Left lung (tissue), 10 donors: ENCODE results near the gene CTAG1A. TPM values are rescaled to one million over a fixed set of nuclear protein-coding genes. Genes with fewer than 3 reads are reported as not detected.
"Not testable (repeated sequence)": the region's sequence is repeated elsewhere in the genome, so short reads cannot be mapped to it uniquely, and the experiment has no call there.

Source experiments
- ATAC-seq: fragments of 200-7000 bp; cut with Tn5 transposase; one replicate; pipeline ENCODE4 v1.9.1; 2020; ENCODE audit warnings: moderate library complexity
- DNase-seq, 4 donors: peaks; one replicate each; pipeline ENCODE4 v3.0.0-alpha.2; 2013 to 2020
- H3K27ac ChIP-seq, 2 donors: fragments of 200-600 bp; sonication (generic) in 1 of 2; one replicate each; pipeline versions ENCODE4 v1.5.0 to v1.8.0; 2020 to 2021
- H3K27me3 ChIP-seq, 2 donors: fragments of 200-600 bp; sonication (generic) in 1 of 2; one replicate each; pipeline versions ENCODE4 v1.5.0 to v1.8.0; 2020 to 2021
- H3K36me3 ChIP-seq, 2 donors: fragments of 200-600 bp; sonication (generic) in 1 of 2; one replicate each; pipeline versions ENCODE4 v1.5.0 to v1.8.0; 2020 to 2021
- H3K4me1 ChIP-seq, 2 donors: fragments of 200-600 bp; one replicate each; pipeline ENCODE4 v1.8.0; 2021
- H3K4me3 ChIP-seq, 2 donors: fragments of 200-600 bp; sonication (generic) in 1 of 2; one replicate each; pipeline versions ENCODE4 v1.5.0 to v1.8.0; 2020 to 2021; ENCODE audit warnings: mild to moderate bottlenecking in 1 of 2
- H3K9me3 ChIP-seq, 2 donors: fragments of 200-600 bp; sonication (generic) in 1 of 2; one replicate each; pipeline versions ENCODE4 v1.5.0 to v1.8.0; 2020 to 2021
- intact Hi-C, 2 donors: fragments of 100-400 bp; cut with DNase I; formaldehyde crosslinking; loops; one replicate each; pipeline versions ENCODE4 v1.11.2 to v1.14.2; 2022
- polyA plus RNA-seq, 6 donors: library from polyadenylated mRNA; unstranded; fragments of 120-200 nt; gene quantifications; one replicate each; pipeline ENCODE4 v1.2.1, GENCODE V29; 2013; ENCODE audit not compliant: insufficient read length in 6 of 6
- total RNA-seq, 2 donors: library from RNA; stranded (reverse); fragmentation: NEBNext Ultra II Directional; extraction: Animal tissue kit (Norgen Biotek cat#: 25700); gene quantifications; one replicate each; pipeline ENCODE4 v1.2.1, GENCODE V29; 2021
- donor health status: DM: no; HTN: yes; CAD: no.
- donor health status: DM: no; HTN: no; CAD: no.

CTAG1A gene
- total and polyA plus RNA-seq, 8 donors: not detected

GRCh38 chrX:154613586-154613985 lies 28.7 kb downstream of the CTAG1A start:
- DNase-seq, ATAC-seq, H3K27ac ChIP-seq, H3K36me3 ChIP-seq, H3K9me3 ChIP-seq, H3K27me3 ChIP-seq, H3K4me1 ChIP-seq, intact Hi-C loops, H3K4me3 ChIP-seq: not testable (repeated sequence)

- H3K36me3 ChIP-seq, DNase-seq, H3K27me3 ChIP-seq, H3K4me3 ChIP-seq, intact Hi-C loops, ATAC-seq, H3K9me3 ChIP-seq, H3K27ac ChIP-seq, H3K4me1 ChIP-seq: not testable (repeated sequence)
Observed at GRCh38 chrX:154619182-154619581, 34.2 kb downstream of the CTAG1A start, which contains the start of gene CTAG1B. Gene CTAG1B (minus strand): TSS chrX:154619282. CDS start chrX:154619218, 64 bp downstream.

- DNase-seq, H3K4me1 ChIP-seq, intact Hi-C loops, H3K36me3 ChIP-seq, H3K27me3 ChIP-seq, H3K9me3 ChIP-seq, H3K4me3 ChIP-seq, H3K27ac ChIP-seq: not testable (repeated sequence)
- peak; percentile 85 for ATAC-seq
Observed at GRCh38 chrX:154620767-154621414, 36.0 kb downstream of the CTAG1A start.

- DNase-seq, H3K9me3 ChIP-seq, H3K27ac ChIP-seq, H3K4me1 ChIP-seq, intact Hi-C loops, H3K27me3 ChIP-seq, H3K4me3 ChIP-seq, H3K36me3 ChIP-seq: not testable (repeated sequence)
- peak; percentile 85 for ATAC-seq
Observed at GRCh38 chrX:154628960-154629359, 44.0 kb downstream of the CTAG1A start.

- ATAC-seq, H3K36me3 ChIP-seq, DNase-seq, H3K4me3 ChIP-seq, H3K27ac ChIP-seq, intact Hi-C loops, H3K27me3 ChIP-seq, H3K9me3 ChIP-seq, H3K4me1 ChIP-seq: not testable (repeated sequence)
Observed at GRCh38 chrX:154630949-154631348, 46.0 kb downstream of the CTAG1A start.

- H3K9me3 ChIP-seq, H3K27ac ChIP-seq, intact Hi-C loops, DNase-seq, H3K27me3 ChIP-seq, ATAC-seq, H3K36me3 ChIP-seq, H3K4me3 ChIP-seq, H3K4me1 ChIP-seq: not testable (repeated sequence)
Observed at GRCh38 chrX:154633661-154634060, 48.7 kb downstream of the CTAG1A start.

Other genes with a start within 250 kb of the CTAG1A start
- 1,000 to 10,000 TPM; 1,139 to 1,793 TPM for gene FLNA, start 210.5 kb upstream of the CTAG1A start, total RNA-seq
- gene FLNA, start 210.5 kb upstream of the CTAG1A start, polyA plus RNA-seq: 100 to 1,000 TPM; 434 to 671 (median 559) TPM
- gene EMD, start 205.8 kb upstream of the CTAG1A start, total RNA-seq: 10 to 100 TPM; 50.1 to 56.6 TPM
- 10 to 100 TPM; 55.4 to 77.1 (median 66.3) TPM for gene EMD, start 205.8 kb upstream of the CTAG1A start, polyA plus RNA-seq
- 1,000 to 10,000 TPM; 2,309 to 2,455 TPM for gene RPL10, start 186.8 kb upstream of the CTAG1A start, total RNA-seq
- 1,000 to 10,000 TPM; 4,648 to 5,478 (median 4,971) TPM for gene RPL10, start 186.8 kb upstream of the CTAG1A start, polyA plus RNA-seq
- 10 to 100 TPM; 34.7 to 36.1 TPM for gene DNASE1L1, start 175.9 kb upstream of the CTAG1A start, total RNA-seq
- 10 to 100 TPM in 4 of 6 donors, 1 to 10 TPM in 2; 8.8 to 11.3 (median 10.2) TPM for gene DNASE1L1, start 175.9 kb upstream of the CTAG1A start, polyA plus RNA-seq
- 10 to 100 TPM; 34.7 to 45.5 TPM for gene TAFAZZIN, start 173.6 kb upstream of the CTAG1A start, total RNA-seq
- gene TAFAZZIN, start 173.6 kb upstream of the CTAG1A start, polyA plus RNA-seq: 10 to 100 TPM; 33.9 to 44.8 (median 38.1) TPM
- gene ATP6AP1, start 156.5 kb upstream of the CTAG1A start, total RNA-seq: 100 to 1,000 TPM; 139 to 168 TPM
- 10 to 100 TPM; 89.4 to 99.8 (median 97.3) TPM for gene ATP6AP1, start 156.5 kb upstream of the CTAG1A start, polyA plus RNA-seq
- gene GDI1, start 148.0 kb upstream of the CTAG1A start, total RNA-seq: 100 to 1,000 TPM; 107 to 108 TPM
- 100 to 1,000 TPM; 119 to 163 (median 137) TPM for gene GDI1, start 148.0 kb upstream of the CTAG1A start, polyA plus RNA-seq
- 10 to 100 TPM; 72.6 to 82.1 TPM for gene FAM50A, start 141.0 kb upstream of the CTAG1A start, total RNA-seq
- gene FAM50A, start 141.0 kb upstream of the CTAG1A start, polyA plus RNA-seq: 10 to 100 TPM; 43.1 to 58.3 (median 46.4) TPM
- gene PLXNA3, start 126.9 kb upstream of the CTAG1A start, total RNA-seq: 10 to 100 TPM; 62.4 to 83.6 TPM
- 10 to 100 TPM; 48.7 to 77.9 (median 58.6) TPM for gene PLXNA3, start 126.9 kb upstream of the CTAG1A start, polyA plus RNA-seq
- 10 to 100 TPM; 20.9 to 21.0 TPM for gene LAGE3, start 105.9 kb upstream of the CTAG1A start, total RNA-seq
- 10 to 100 TPM; 14.9 to 24.2 (median 18.4) TPM for gene LAGE3, start 105.9 kb upstream of the CTAG1A start, polyA plus RNA-seq
- gene UBL4A, start 98.5 kb upstream of the CTAG1A start, total RNA-seq: 10 to 100 TPM; 33.4 to 37.9 TPM
- gene UBL4A, start 98.5 kb upstream of the CTAG1A start, polyA plus RNA-seq: 10 to 100 TPM; 24.7 to 32.3 (median 27.2) TPM
- 10 to 100 TPM; 25.1 to 26.8 TPM for gene SLC10A3, start 94.5 kb upstream of the CTAG1A start, total RNA-seq
- 10 to 100 TPM; 13.3 to 22.7 (median 18.2) TPM for gene SLC10A3, start 94.5 kb upstream of the CTAG1A start, polyA plus RNA-seq
- gene FAM3A, start 68.9 kb upstream of the CTAG1A start, total RNA-seq: 10 to 100 TPM; 35.3 to 43.6 TPM
- 10 to 100 TPM; 27.1 to 45.3 (median 34.1) TPM for gene FAM3A, start 68.9 kb upstream of the CTAG1A start, polyA plus RNA-seq
- 100 to 1,000 TPM in 1 of 2 donors, 10 to 100 TPM in 1; 66.8 to 109 TPM for gene G6PD, start 38.3 kb upstream of the CTAG1A start, total RNA-seq
- gene G6PD, start 38.3 kb upstream of the CTAG1A start, polyA plus RNA-seq: 10 to 100 TPM; 34.8 to 46.4 (median 38.3) TPM
- 10 to 100 TPM; 28.1 to 52.5 TPM for gene IKBKG, start 37.5 kb upstream of the CTAG1A start, total RNA-seq
- 10 to 100 TPM; 14.2 to 23.0 (median 15.1) TPM for gene IKBKG, start 37.5 kb upstream of the CTAG1A start, polyA plus RNA-seq
- gene CTAG1B, start 34.1 kb downstream of the CTAG1A start, total RNA-seq: not detected
- not detected for gene CTAG1B, start 34.1 kb downstream of the CTAG1A start, polyA plus RNA-seq
- not detected for gene CTAG2, start 68.4 kb downstream of the CTAG1A start, total RNA-seq
- gene CTAG2, start 68.4 kb downstream of the CTAG1A start, polyA plus RNA-seq: not detected
- 10 to 100 TPM in 1 of 2 donors, 1 to 10 TPM in 1; 6.6 to 15.0 TPM for gene GAB3, start 165.9 kb downstream of the CTAG1A start, total RNA-seq
- 1 to 10 TPM; 6.7 to 9.6 (median 7.8) TPM for gene GAB3, start 165.9 kb downstream of the CTAG1A start, polyA plus RNA-seq
- 10 to 100 TPM; 22.3 to 42.5 TPM for gene DKC1, start 177.7 kb downstream of the CTAG1A start, total RNA-seq
- 10 to 100 TPM; 56.7 to 70.6 (median 66.0) TPM for gene DKC1, start 177.7 kb downstream of the CTAG1A start, polyA plus RNA-seq
- 100 to 1,000 TPM in 1 of 2 donors, 10 to 100 TPM in 1; 44.9 to 125 TPM for gene MPP1, start 220.4 kb downstream of the CTAG1A start, total RNA-seq
- gene MPP1, start 220.4 kb downstream of the CTAG1A start, polyA plus RNA-seq: 10 to 100 TPM; 41.7 to 52.3 (median 44.6) TPM
- gene SMIM9, start 249.5 kb downstream of the CTAG1A start, total RNA-seq: not detected
- not detected for gene SMIM9, start 249.5 kb downstream of the CTAG1A start, polyA plus RNA-seq